Measurements from ENCODE around the gene FARP1.
"Not testable (repeated sequence)": the region's sequence is repeated elsewhere in the genome, so short reads cannot be mapped to it uniquely, and the experiment has no call there.

FARP1 gene

GRCh38 chr13:98230762-98231161, 87.9 kb downstream of the FARP1 start:
- not testable (repeated sequence) for DNase-seq

- DNase-seq = no peak
Measured at GRCh38 chr13:98232456-98232855, 89.6 kb downstream of the FARP1 start.

- DNase-seq = no peak
Measured at GRCh38 chr13:98233127-98233526, 90.2 kb downstream of the FARP1 start.

GRCh38 chr13:98234348-98234747, 91.5 kb downstream of the FARP1 start:
- no peak for DNase-seq

GRCh38 chr13:98236197-98236596, 93.3 kb downstream of the FARP1 start:
- DNase-seq = no peak

GRCh38 chr13:98237331-98237730, 94.4 kb downstream of the FARP1 start:
- no peak for DNase-seq

GRCh38 chr13:98239162-98240076, 96.5 kb downstream of the FARP1 start:
- DNase-seq = no peak

GRCh38 chr13:98240135-98240534, 97.2 kb downstream of the FARP1 start:
- DNase-seq = no peak

- DNase-seq = no peak
Measured at GRCh38 chr13:98240974-98241373, 98.1 kb downstream of the FARP1 start.

- no peak for DNase-seq
Measured at GRCh38 chr13:98241976-98242375, 99.1 kb downstream of the FARP1 start.

- no peak for DNase-seq
Measured at GRCh38 chr13:98242403-98242802, 99.5 kb downstream of the FARP1 start.

GRCh38 chr13:98243929-98244272, 101.0 kb downstream of the FARP1 start:
- no peak for DNase-seq

GRCh38 chr13:98246538-98247172, 103.8 kb downstream of the FARP1 start:
- DNase-seq = no peak

- DNase-seq = no peak
Measured at GRCh38 chr13:98251708-98252107, 108.8 kb downstream of the FARP1 start.

GRCh38 chr13:98252931-98253470, 110.1 kb downstream of the FARP1 start:
- no peak for DNase-seq

- no peak for DNase-seq
Measured at GRCh38 chr13:98253526-98253925, 110.6 kb downstream of the FARP1 start.

- DNase-seq = no peak
Measured at GRCh38 chr13:98254513-98254912, 111.6 kb downstream of the FARP1 start.

GRCh38 chr13:98258226-98258625, 115.3 kb downstream of the FARP1 start:
- DNase-seq = no peak

- DNase-seq = no peak
Measured at GRCh38 chr13:98260357-98261164, 117.7 kb downstream of the FARP1 start.

GRCh38 chr13:98261165-98261702, 118.3 kb downstream of the FARP1 start:
- no peak for DNase-seq

GRCh38 chr13:98262292-98262691, 119.4 kb downstream of the FARP1 start:
- DNase-seq = no peak

- DNase-seq = no peak
Measured at GRCh38 chr13:98263841-98264240, 120.9 kb downstream of the FARP1 start.

GRCh38 chr13:98264877-98265276, 122.0 kb downstream of the FARP1 start:
- DNase-seq = no peak
